Measurements from ENCODE around the gene MACROD2.

MACROD2 gene

DNA sequence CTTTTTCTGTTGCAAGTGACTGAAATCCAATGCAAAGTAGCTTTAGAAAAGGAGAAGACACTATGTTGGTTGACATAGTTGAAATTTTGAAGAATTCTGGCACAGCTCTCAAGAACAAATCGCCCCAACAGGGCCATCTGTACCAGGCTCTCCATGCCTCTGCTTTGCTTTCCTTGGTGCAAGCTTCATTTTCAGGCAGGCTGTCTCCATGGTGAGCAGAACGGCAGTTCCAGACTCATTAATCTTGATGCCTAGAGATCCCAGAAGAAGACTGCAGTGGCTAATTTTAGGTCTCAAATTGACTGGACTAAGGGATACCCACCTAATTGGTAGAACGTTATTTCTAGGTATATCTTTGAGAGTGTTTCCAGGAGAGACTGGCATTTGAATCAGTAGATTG, 1292.8 kb downstream of the MACROD2 start:
- DNase-seq (ENCODE audit: low read depth) = no peak

DNA sequence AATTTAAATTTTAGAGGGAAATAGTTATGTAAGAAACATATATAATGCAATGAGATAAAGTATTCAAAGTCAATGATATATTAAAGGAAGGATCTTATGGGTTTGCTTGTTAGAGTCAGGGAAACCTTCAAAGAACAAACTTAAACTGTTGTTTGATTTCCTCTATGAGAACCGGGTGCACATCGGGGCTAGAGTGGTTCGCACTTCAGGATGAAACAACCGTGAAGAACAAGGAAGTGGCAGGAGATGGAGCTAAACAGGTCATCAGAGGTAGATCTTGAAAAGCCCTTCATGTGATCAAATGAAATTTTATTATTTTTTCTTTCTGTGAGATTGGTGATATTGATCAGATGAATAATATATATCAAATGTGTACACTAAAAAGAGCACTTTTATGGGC, 1294.0 kb downstream of the MACROD2 start:
- no peak for DNase-seq (ENCODE audit: low read depth)

DNA sequence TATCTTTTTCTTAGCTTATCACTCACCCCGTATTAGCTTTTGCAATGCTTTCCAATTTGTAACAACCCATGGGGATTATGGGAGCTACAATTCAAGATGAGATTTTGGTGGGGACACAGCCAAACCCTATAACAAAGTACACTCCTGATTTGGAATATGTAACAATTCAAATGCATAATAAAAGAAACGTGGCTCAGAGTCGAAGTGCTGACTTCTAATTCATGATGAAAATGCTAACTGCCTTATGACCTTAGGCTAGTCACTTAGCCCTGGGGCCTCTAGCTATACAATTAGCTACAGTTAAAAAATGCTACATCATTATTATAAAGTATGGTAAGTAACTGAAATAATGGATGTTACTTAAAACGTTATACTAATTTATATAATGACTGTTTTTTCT, 1297.1 kb downstream of the MACROD2 start:
- DNase-seq (ENCODE audit: low read depth) = no peak

DNA sequence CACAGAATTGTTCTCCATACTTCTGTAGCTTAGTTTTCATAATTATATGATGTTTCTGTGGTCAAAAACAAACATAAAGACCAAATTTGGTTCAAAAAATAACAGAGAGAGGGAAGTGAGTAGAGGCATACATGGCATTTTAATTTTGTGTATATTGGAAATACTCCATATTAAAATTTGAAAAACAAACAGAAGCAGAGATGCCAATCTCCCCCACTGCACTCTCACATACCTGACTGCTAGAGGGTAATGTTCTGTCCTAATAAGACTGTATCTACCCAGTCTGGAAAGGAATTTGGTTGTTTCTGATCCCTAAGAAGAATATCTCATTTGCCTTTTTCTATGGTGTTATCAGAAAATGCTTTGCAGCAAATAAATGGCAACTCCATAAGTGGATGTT, 1301.1 kb downstream of the MACROD2 start:
- no peak for DNase-seq (ENCODE audit: low read depth)

DNA sequence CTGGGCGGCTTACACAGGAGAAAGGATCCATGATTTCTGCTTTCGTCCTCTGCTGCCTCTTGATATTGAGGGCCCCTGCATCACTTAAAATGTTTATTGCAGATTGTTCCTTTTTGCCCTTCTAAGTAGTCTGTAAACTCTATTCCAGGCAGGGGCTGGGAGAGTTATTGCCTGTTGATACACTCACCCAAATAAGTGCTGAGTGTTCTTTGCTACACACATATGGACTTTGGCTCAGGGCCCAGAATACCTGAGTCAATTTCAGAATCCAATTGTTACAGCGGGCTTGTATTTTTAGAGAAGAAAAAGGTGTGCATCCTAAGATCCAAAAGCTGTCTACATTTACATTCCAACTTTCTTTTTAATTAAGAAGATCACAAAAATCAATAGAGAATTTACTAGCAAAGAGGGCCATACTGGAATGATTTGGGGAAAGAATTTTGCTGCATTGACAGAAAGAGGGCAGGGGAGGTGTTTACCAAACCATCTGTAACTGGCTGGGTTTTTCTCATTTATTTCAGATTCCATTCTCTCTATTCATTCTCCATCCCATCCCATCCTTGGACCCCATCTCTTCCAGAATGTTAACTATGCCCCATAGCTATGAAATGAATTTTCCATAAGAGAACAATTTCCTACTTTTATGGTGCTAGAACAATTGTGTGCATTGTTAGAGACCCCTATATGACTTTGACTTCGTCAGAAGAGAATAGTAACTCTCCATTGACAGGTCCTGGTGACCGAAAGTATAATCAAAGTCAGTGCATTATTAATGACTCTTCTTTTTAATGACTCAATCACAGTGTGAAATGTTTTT, 1302.0 kb downstream of the MACROD2 start:
- DNase-seq (ENCODE audit: low read depth) = no peak

DNA sequence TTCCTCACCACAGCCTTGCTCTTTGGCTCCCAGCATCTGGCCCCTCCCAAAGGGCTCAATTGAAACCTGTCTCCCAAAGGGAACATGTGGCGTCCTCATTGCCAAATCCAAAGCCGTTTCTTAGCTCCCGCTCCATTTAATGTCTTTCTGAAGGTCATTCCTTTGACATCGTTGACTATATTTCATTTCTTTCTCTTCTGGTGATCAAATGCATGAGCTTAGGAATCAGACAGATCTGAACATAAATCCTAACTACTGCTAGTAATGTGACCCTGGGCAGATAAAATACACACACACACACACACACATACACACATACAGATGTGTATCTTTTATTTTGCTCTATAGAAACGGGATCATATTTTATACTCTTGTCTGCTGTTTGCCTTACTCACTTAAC, 1306.8 kb downstream of the MACROD2 start:
- DNase-seq (ENCODE audit: low read depth) = no peak

DNA sequence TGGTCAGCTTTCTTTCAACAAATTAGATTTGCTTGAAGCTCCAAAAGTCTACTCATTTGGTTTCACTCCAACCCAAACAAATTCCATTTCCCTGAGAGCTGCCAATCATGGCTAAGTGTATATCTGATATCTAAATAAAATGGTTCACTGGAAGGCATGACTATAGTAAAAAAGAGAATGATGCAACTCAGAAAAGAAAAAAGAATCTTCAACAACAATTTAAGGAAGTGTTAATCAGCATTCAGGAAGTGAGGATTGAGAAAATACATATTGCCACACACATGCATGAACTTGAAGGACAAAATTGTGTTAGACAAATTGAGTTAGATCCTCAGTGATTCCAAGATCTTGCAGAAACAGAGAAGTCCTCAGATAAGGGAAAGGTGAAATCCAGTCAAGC, 1315.0 kb downstream of the MACROD2 start:
- no peak for DNase-seq (ENCODE audit: low read depth)

DNA sequence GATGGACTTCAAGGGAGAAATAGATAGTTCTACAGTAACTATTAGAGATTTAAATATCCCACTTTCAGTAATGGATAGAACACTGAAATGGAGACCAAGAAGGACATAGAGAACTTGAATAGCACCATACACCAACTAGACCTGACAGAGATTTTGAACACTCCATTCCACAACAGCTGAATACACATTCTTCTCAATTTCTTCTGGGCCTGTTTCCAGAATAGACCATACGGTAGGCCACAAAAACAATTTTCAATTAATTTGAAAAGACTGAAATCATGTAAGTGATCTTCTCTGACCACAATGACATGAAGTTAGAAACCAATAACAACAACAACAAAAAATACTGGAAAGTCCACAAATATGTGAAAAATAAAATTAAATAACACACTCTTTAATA, 1321.2 kb downstream of the MACROD2 start:
- DNase-seq (ENCODE audit: low read depth) = no peak

DNA sequence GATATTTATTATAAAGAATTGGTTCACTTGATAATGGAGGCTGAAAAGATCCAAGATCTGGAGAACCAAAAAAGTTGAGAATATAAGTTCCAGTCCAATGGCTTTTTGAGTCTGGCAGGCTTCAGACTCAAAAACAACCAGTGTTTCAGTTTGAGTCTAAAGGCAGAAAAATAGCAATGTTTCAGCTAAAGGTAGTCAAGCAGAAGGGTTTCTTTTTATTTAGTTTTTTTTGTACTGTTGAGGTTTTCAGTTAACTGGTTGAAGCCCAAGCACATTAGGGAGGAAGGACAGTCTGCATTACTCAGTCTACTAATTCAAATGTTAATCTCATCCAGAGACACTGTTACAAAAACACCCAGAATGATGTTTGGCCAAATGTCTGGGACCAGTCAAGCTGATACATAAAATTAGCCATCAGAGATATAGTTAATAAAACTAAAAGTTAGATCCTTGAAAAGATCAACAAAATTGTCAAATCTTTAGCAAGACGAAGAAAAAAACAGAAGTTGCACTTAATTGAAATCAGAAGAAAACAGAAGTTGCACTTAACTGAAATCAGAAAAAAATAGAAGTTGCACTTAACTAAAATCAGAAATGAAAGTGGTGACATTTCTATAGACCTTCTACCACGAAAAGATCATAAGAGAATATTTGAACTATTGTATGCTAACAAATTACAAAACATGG, 1322.4 kb downstream of the MACROD2 start:
- no peak for DNase-seq (ENCODE audit: low read depth)

DNA sequence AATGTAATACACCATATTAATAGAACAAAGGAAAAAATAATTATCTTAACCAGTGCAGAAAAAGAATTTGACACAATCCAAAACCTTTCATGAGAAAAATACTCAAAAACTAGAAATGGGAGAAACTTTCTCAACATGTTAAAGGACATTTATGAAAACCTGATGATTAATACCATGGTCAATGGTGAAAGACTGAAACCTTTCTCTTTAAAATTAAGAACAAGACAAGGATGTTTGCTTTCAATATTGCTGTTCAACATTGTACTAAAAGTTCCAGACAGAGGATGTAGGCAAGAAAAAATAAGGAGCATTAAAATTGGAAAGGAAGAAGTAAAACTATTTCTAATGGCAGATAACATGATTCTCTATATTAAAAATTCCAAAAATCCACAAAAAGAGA, 1323.4 kb downstream of the MACROD2 start:
- no peak for DNase-seq (ENCODE audit: low read depth)

DNA sequence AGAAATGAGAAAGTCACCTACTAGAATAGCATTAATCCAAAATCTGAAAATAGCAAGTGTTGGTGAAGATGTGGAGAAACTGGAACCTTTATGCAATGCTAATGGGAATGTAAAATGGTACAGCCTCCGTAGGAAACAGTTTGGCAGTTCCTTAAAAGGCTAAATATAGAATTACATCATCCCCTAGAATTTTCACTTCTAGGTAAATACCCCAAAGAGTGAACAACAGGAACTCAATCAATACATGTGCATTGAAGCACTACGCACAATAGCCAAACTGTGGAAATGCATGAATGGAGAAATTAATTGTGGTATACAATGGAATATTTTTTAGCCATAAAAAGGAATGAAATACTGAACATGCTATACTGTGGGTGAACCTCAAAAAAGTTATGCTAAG, 1324.1 kb downstream of the MACROD2 start:
- DNase-seq (ENCODE audit: low read depth) = no peak

DNA sequence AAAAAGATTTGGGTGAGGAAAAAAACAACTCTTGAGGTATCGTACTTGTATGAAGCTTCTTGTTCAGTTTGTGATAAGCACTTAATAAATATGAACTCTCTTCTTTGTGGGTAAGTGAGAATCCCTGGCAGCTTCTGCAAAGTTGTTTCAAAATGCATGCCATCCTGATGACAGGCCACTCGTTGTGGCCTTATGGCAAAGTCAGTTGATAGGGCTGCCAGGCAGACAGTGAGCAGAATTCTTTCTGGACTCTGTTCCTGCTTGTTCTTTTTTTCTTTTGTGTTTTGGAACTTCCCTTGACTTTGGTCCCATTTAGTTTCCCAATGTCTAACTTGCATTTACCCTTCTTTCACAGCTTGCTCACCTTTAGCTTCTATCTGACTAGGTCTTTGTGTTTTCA, 1325.6 kb downstream of the MACROD2 start:
- no peak for DNase-seq (ENCODE audit: low read depth)

DNA sequence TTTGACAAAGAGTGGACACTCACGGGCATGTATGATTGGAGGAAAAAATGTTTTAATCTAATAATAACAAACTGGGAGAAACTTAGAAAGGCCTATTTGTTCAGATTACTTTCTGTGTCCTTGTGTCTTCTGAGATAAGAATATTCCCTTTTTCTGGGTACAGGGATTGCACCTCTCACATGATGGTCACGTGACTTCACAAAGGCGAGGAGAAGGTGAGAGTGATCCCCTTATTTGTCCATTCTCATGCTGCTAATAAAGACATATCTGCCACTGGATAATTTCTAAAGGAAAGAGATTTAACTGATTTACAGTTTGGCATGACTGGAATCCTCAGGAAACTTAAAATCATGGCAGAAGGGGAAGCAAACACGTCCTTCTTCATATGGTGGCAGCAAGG, 1331.8 kb downstream of the MACROD2 start:
- no peak for DNase-seq (ENCODE audit: low read depth)

DNA sequence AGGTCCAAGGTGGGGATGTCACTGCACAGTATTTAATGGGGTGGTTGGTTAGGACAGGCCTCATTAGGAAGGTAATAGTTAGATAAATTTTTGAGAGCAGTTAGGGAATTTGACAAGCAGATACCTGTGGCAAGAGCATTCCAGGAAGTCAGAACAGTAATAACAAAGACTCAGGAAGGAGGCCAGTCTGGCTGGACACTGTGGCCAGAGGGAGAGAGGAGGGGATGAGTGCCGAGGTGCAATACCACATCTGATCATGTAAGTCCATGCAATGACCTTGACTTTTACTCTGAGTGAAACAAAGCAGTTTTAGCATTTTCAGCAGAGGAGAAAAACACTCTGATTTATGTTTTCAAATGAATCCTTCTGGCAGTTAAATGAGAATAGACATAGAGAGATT, 1332.8 kb downstream of the MACROD2 start:
- no peak for DNase-seq (ENCODE audit: low read depth)

DNA sequence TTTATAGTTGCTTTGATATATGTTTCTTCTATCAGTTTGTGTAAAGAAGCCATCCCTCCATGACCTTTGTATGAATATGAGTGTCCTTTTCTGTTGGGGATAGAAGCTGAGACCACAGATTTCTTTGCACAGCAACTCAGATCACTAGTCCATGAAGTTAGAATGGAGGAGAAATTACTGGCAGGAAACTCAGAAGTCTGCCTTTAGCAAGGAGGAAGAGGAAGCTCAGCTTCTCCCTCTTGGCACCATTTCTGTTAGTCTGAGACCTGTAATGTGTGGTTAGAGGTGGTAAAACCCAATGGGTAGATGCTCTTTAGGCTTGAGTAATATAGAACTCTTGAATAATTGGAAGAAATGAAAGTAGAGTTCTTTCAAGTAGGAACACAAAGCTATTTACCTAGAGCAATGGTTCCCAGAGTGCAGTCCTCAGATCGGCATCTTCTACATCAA, 1337.4 kb downstream of the MACROD2 start:
- DNase-seq (ENCODE audit: low read depth) = no peak

DNA sequence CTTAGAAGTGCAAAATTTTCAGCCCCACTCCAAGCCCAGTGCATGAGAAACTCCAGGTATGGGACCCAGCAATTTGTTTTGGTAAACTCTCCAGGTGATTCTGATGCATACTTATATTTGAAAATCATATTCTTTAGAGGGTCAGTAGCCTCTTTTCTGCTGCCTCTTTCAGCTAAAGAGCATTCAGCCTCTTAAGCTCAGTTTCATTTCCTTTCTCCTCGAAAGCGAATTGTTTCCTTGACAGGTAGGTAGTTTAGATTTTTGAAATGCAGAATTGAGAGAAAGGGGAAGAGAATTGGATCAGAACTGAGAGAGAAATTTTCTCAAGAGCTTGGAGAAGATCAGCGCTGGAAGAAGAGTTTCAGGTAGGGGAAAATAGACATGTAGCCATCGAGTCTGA, 1337.9 kb downstream of the MACROD2 start:
- no peak for DNase-seq (ENCODE audit: low read depth)

DNA sequence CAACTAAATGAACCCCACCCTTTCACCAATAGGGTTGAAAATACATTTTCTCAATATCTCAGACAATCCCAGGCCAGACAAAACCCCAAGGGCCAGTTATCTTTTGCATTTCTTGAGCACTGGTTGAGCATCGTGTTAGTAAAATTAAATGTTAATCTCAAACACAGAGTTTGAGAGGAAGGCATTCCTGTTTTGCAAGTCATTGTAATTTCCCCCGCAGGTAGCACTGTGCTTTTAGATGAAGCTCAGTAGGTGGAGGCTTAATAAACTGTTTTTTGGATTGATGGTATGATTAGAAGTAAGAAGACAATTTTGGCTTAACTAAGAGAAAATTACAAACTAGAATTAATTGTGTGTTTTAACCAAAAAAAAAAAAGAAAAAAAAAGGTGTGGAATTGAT, 1340.7 kb downstream of the MACROD2 start:
- DNase-seq (ENCODE audit: low read depth) = no peak

DNA sequence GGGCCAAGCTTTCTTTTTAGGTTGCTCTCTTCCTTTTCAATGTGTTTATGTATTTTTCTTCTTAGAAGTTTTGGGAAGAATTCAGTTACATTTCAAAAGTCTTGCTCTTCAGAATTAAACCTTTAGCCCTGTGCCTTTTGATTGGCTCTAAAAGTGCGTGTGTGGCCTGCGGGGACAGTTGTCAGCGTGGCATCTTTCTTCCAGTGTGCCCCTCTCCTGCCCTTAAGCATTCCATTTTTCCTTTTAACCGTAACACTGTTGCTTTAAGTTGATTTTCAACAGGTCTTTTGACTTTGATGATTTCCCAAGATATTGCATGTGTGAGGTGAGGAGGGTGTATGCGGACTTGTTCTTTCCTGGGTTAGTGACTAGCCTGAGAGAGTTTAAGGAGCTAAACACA, 1341.2 kb downstream of the MACROD2 start:
- no peak for DNase-seq (ENCODE audit: low read depth)

DNA sequence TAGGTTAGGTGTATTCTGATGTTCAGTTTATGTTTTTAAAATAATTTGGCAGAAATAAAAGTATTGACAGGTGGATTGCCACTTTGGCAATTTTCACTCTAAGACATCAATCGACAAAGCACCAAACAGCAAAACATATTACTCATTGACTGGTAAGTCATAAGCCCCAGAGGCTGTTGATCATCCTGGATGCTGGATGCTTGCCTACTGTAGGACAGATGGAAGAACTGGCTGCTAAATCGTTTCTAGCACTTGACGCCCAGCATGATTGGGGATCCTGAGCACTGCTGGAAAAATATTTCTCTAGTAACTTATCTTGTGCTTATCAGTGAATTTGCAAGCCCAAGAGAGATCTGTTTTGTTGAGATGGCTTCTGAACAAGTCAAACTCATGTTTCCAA, 1343.9 kb downstream of the MACROD2 start:
- DNase-seq (ENCODE audit: low read depth) = no peak

DNA sequence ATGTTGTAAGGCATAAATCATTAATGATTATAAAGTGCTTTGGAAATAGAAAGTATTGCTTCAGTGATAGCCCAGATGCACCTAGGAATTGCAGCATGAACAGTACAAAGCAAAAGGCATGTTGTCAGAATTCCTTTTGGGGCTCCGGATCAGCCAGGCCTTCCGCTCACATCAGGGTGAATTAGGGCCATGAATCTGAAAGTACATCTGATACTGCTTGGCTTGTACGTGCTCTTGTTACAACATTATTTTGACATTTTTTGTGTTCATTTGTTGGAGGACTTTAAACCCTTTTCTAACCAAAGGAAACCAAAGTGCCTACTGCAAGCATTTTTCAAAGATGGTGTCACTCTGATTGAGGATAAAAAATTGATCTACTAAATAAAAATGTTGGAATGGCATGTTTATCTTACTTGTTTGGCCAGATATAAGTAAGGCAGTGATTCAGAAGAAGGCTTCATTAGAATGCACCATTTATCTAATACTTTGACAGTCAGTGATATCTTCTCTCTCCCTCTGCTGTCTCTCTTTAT, 1347.7 kb downstream of the MACROD2 start:
- DNase-seq (ENCODE audit: low read depth) = no peak

DNA sequence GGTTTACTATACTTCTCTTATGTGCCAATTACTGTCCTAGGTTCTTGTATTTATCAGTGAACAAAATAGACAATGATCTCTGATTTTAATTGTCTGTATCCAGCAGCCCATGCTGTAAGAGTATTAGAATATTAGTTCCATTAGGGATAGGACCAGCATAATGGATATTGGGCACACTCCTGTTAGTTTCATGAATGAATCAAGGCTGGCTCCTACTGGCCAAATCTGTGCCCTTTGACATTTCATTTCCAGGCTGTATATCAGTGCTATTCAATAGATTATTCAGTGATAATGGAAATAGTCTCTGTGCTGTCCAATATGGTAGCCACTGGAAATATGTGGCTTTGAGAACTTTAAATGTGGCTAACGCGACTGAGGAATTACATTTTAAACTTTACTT, 1350.0 kb downstream of the MACROD2 start:
- DNase-seq (ENCODE audit: low read depth) = no peak

DNA sequence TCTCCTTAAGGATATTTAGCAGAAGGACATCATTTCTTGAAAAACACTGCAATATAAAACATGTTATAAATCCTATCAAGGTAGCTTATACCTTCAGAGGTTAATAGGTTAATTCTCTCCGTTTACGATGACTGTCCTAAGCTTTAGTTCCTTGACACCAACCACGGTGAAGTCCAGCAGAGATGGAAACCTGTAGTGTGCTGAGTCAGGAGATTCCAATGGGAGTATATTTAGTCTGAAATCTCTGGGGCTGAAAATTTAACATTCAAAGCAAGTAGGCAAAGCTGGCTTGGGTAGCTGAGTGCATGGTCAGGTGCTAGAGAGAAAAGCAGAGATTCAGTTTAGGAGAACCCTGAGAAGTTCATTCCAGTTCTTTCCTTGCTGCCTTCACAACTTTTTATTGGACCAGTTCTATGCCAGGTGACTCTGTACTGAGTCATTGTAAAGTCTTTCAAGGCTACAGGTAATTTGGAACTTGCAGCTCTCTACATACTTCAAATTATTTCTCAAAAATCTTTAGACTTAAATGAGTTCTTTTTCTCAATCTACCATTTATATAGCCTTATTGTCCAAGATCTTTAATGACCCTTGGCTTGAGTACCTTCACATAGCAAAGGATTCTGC, 1351.5 kb downstream of the MACROD2 start:
- DNase-seq (ENCODE audit: low read depth) = no peak

DNA sequence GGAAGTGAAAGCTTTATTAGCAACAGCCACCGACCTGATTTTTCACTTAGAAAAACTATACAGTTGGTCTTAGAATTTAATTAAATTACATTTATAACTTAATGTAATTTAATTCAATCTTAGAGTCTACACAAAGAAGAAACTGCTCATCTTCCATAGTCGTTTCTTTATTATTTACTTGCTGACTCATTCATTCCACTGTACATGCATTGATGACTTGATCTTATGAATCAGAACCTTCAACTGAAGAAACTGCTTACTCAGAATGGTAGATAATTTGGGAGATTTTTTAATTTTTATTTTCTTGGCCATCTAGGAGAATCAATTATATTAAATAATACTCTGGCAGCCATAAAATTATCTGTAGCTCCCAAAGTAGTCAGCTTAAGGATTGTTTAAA, 1363.7 kb downstream of the MACROD2 start:
- DNase-seq (ENCODE audit: low read depth) = no peak

All from activated T-helper 1 cell treated with Interleukin-2 at 50 U/mL for 16 hours (primary cell).